OCI-LY1 (cell line): ENCODE data around the gene OLFM4.

Experiments
- H2AFZ ChIP-seq: fragments of 200-600 bp; sonication (generic), shearing (Covaris generic); 2 replicates; pipeline ENCODE4 v1.6.0; 2014; ENCODE audit warnings: antibody characterized with exemption, mild to moderate bottlenecking, low read length
- H3F3A ChIP-seq: fragments of 200-600 bp; sonication (generic), shearing (Covaris generic); 2 replicates; pipeline ENCODE4 v1.6.0; 2014; ENCODE audit warnings: mild to moderate bottlenecking, antibody characterized with exemption, low read length, moderate library complexity; ENCODE audit not compliant: insufficient read depth
- H3K27ac ChIP-seq: fragments of 200-600 bp; sonication (generic); 2 replicates; pipeline ENCODE4 v1.5.1; 2014; ENCODE audit warnings: low read length, mixed run types, mild to moderate bottlenecking, low read depth; ENCODE audit not compliant: poor library complexity, severe bottlenecking
- H3K27me3 ChIP-seq: fragments of 200-600 bp; sonication (generic); 2 replicates; pipeline ENCODE4 v1.6.0; 2014; ENCODE audit warnings: antibody characterized with exemption, mild to moderate bottlenecking, low read length, moderate library complexity; ENCODE audit not compliant: insufficient read depth
- H3K36me3 ChIP-seq: fragments of 200-600 bp; sonication (generic); 2 replicates; pipeline ENCODE4 v1.6.1; 2014; ENCODE audit warnings: mild to moderate bottlenecking, antibody characterized with exemption, low read length, moderate library complexity, mixed read lengths; ENCODE audit not compliant: insufficient read depth
- H3K4me1 ChIP-seq: fragments of 200-600 bp; sonication (generic); 2 replicates; pipeline ENCODE4 v1.5.1; 2014; ENCODE audit warnings: mild to moderate bottlenecking, low read length, moderate library complexity; ENCODE audit not compliant: insufficient read depth, severe bottlenecking
- H3K4me2 ChIP-seq: fragments of 200-600 bp; sonication (generic), shearing (Covaris generic); 2 replicates; pipeline ENCODE4 v1.6.1; 2014; ENCODE audit warnings: low read length
- H3K4me3 ChIP-seq: fragments of 200-600 bp; sonication (generic); 2 replicates; pipeline ENCODE4 v1.5.1; 2014; ENCODE audit warnings: low read length, low read depth, mild to moderate bottlenecking, mixed read lengths; ENCODE audit not compliant: poor library complexity, severe bottlenecking
- H3K79me2 ChIP-seq: fragments of 200-600 bp; shearing (Covaris generic); 2 replicates; pipeline ENCODE4 v1.6.1; 2016; ENCODE audit warnings: mixed run types, low read length, mixed read lengths; ENCODE audit not compliant: insufficient read depth
- H3K9ac ChIP-seq: fragments of 200-600 bp; sonication (generic), shearing (Covaris generic); 2 replicates; pipeline ENCODE4 v1.6.1; 2014; ENCODE audit warnings: mild to moderate bottlenecking, low read length, mixed read lengths
- H3K9me2 ChIP-seq: fragments of 200-600 bp; sonication (generic), shearing (Covaris generic); 2 replicates; pipeline ENCODE4 v1.6.1; 2014; ENCODE audit warnings: low read depth, mild to moderate bottlenecking, low read length, mixed read lengths
- H3K9me3 ChIP-seq: fragments of 200-600 bp; shearing (Covaris generic); 2 replicates; pipeline ENCODE4 v1.6.1; 2014; ENCODE audit warnings: low read length, mixed read lengths
- H4K20me1 ChIP-seq: fragments of 200-600 bp; sonication (generic), shearing (Covaris generic); 2 replicates; pipeline ENCODE4 v1.6.0; 2016; ENCODE audit warnings: mild to moderate bottlenecking, low read length; ENCODE audit not compliant: insufficient read depth
- EZH2 ChIP-seq: fragments of 200-600 bp; sonication (generic), shearing (Covaris generic); IDR thresholded peaks from 2 replicates; pipeline ENCODE4 v1.8.0; 2017; ENCODE audit warnings: borderline replicate concordance, mixed run types, mild to moderate bottlenecking, antibody characterized with exemption, low read length, moderate library complexity, mixed read lengths
- TF ChIP-seq, protein P1 (sequence below): fragments of 200-600 bp; sonication (generic), shearing (Covaris generic); IDR thresholded peaks from 2 replicates; pipeline ENCODE4 v1.5.1; 2017; ENCODE audit warnings: mild to moderate bottlenecking, antibody characterized with exemption, low read length, moderate library complexity, mixed read lengths

OLFM4 gene

DNA sequence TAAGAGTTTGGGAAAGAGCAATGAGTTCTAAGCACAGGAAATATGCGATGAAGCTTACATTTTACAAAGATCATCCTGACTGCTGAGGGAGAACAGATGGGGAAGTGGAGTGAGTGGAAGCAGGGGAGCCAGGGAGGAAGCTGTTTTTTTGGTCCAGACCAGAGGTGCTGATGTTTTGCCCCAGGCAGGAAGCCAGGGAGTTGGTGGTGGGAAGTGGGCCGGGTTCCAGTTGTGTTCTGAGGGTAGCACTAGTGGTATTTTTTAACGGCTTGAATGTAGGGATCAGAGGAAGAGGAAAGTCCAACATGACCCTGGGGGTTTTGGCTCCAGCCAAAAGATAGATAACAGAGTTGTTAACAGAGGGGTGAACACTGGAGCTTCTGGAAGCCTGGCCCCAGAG lies 20.7 kb upstream of the OLFM4 start:
- Histone ChIP-seq H3K4me2 (no peak overlapping the region), H2AFZ (no peak overlapping the region)
- TF ChIP-seq EZH2: no peak
- TF ChIP-seq, protein P1, sequence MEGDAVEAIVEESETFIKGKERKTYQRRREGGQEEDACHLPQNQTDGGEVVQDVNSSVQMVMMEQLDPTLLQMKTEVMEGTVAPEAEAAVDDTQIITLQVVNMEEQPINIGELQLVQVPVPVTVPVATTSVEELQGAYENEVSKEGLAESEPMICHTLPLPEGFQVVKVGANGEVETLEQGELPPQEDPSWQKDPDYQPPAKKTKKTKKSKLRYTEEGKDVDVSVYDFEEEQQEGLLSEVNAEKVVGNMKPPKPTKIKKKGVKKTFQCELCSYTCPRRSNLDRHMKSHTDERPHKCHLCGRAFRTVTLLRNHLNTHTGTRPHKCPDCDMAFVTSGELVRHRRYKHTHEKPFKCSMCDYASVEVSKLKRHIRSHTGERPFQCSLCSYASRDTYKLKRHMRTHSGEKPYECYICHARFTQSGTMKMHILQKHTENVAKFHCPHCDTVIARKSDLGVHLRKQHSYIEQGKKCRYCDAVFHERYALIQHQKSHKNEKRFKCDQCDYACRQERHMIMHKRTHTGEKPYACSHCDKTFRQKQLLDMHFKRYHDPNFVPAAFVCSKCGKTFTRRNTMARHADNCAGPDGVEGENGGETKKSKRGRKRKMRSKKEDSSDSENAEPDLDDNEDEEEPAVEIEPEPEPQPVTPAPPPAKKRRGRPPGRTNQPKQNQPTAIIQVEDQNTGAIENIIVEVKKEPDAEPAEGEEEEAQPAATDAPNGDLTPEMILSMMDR: no peak

DNA sequence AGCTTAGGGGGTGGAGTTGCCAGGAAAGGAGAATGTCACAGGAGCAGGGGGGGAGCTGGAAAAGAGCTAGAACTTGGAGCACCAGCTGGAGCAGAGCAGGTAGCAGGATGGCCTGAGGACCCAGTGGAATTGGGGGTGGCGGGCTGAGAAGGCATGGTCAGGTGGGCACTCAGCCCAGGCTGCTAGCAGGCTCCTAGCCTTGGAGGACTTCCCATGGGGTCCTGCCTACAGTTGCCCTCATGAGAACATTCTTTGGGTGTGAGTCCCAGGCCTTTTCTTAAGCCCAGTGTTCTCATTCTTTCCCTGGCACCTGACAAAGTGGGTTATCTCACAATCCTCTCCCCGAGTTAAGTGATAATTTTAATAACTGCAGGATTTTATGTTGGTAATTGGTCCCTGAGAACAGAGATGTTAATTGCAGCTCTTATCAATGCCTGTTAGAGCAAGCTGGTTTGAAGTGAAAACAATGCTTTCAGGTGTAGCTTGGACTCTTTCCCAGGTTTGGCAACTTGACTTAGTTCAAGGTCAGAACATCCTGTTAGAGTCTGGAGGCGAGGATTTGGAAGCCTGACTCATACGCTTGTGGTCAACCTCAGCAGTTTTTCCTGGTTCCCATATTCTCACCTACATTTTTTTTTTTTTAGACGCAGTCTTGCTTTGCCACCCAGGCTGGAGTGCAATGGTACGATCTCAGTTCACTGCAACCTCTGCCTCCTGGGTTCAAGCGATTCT lies 18.1 kb upstream of the OLFM4 start:
- Histone ChIP-seq H3K79me2 (no peaks in the 10 kb centered on the region), H3K9me2 (no peaks in the 10 kb centered on the region), H3K36me3 (no peaks in the 10 kb centered on the region), H3K9ac (no peak overlapping the region), H3K4me1 (no peaks in the 10 kb centered on the region), H4K20me1 (no peaks in the 10 kb centered on the region), H2AFZ (no peak overlapping the region), H3K4me3 (no peak overlapping the region), H3K27ac (no peak overlapping the region), H3K4me2 (no peak overlapping the region), H3K9me3 (no peaks in the 10 kb centered on the region), H3F3A (no peaks in the 10 kb centered on the region), H3K27me3 (no peaks in the 10 kb centered on the region)
- TF ChIP-seq, protein P1: no peak
- no peak for TF ChIP-seq EZH2

More for the DNA sequence above, 20.7 kb upstream of the OLFM4 start:
- Histone ChIP-seq H3K27me3 (no peaks in the 10 kb centered on the region), H3K79me2 (no peaks in the 10 kb centered on the region), H3K27ac (no peak overlapping the region), H3F3A (no peaks in the 10 kb centered on the region), H3K9me2 (no peaks in the 10 kb centered on the region), H3K9ac (no peak overlapping the region), H3K9me3 (no peaks in the 10 kb centered on the region), H3K36me3 (no peaks in the 10 kb centered on the region), H3K4me3 (no peak overlapping the region), H3K4me1 (no peaks in the 10 kb centered on the region), H4K20me1 (no peaks in the 10 kb centered on the region)

DNA sequence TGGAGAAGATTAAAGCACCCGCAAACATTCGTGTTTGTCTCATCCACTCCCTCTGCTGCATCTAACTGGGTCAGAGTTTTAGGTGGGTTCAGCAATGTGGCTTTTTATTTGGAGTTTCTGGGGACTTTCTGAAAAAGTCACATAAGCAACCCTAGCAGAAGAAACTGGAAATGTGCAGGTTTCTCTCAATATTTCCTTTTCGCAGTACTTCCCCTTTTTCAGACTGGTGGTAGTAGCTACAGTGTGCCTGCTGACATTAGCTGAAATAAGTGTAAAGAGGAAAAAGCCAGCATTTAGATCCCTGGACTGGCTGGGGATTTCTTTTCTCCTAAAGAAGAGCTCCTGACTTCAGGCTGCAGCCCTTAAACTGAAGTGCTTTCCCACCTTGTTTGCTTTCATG lies 15.9 kb upstream of the OLFM4 start:
- H3K27ac ChIP-seq: no peak overlapping the region
- no peaks in the 10 kb centered on the region for H4K20me1 ChIP-seq
- H3K36me3 ChIP-seq: no peaks in the 10 kb centered on the region
- H3K9ac ChIP-seq: no peak overlapping the region
- no peak for TF ChIP-seq EZH2
- TF ChIP-seq, protein P1: no peak
- no peak overlapping the region for H3K4me3 ChIP-seq
- no peaks in the 10 kb centered on the region for H3K9me2 ChIP-seq
- H3K9me3 ChIP-seq: no peaks in the 10 kb centered on the region
- no peak overlapping the region for H2AFZ ChIP-seq
- H3K27me3 ChIP-seq: no peaks in the 10 kb centered on the region
- H3K79me2 ChIP-seq: no peaks in the 10 kb centered on the region
- H3K4me2 ChIP-seq: no peak overlapping the region
- no peaks in the 10 kb centered on the region for H3K4me1 ChIP-seq
- H3F3A ChIP-seq: no peaks in the 10 kb centered on the region
